CD14-positive monocyte (primary cell): ENCODE results near the gene FGF14. TPM values are rescaled to one million over a fixed set of nuclear protein-coding genes. Genes with fewer than 3 reads are reported as not detected.
A peak's percentile ranks its signal among the peaks of the same experiment; 100 is the strongest.

ENCODE experiments used
- DNase-seq, 3 donors: peaks; one replicate each; pipeline ENCODE4 v3.0.0-alpha.2; 2011 to 2022
- H2AFZ ChIP-seq: 2 replicates; pipeline ENCODE4 v1.6.0; 2012; ENCODE audit warnings: mild to moderate bottlenecking, low read depth, low read length, inconsistent platforms; ENCODE audit not compliant: insufficient read depth, poor library complexity, severe bottlenecking
- H3K27ac ChIP-seq, 2 donors: 1 replicate in 1 of 2; 2 replicates in 1 of 2; pipeline ENCODE4 v1.5.1; 2012 to 2013; ENCODE audit warnings: low read length in 2 of 2, control low read depth in 1 of 2, inconsistent platforms in 1 of 2, low read depth in 1 of 2, mild to moderate bottlenecking in 1 of 2
- H3K27me3 ChIP-seq, 2 donors: one replicate each; pipeline versions ENCODE4 v1.6.0 to v1.6.1; 2011 to 2013; ENCODE audit warnings: low read length in 2 of 2; ENCODE audit not compliant: control insufficient read depth in 2 of 2, insufficient read depth in 2 of 2
- H3K36me3 ChIP-seq, 2 donors: replicated peaks in 1 of 2; 1 replicate in 1 of 2; 2 replicates in 1 of 2; pipeline versions ENCODE4 v1.5.1 to v1.6.1; 2012 to 2013; ENCODE audit warnings: low read length in 2 of 2, control low read depth in 1 of 2, inconsistent platforms in 1 of 2, mild to moderate bottlenecking in 1 of 2; ENCODE audit not compliant: insufficient read depth in 2 of 2, control insufficient read depth in 1 of 2
- H3K4me1 ChIP-seq, 2 donors: 1 replicate in 1 of 2; 2 replicates in 1 of 2; pipeline versions ENCODE4 v1.5.1 to v1.6.1; 2012 to 2013; ENCODE audit warnings: low read length in 2 of 2, control low read depth in 1 of 2, inconsistent platforms in 1 of 2, mild to moderate bottlenecking in 1 of 2, moderate library complexity in 1 of 2; ENCODE audit not compliant: insufficient read depth in 2 of 2, control insufficient read depth in 1 of 2
- H3K4me2 ChIP-seq: replicated peaks from 2 replicates; pipeline ENCODE3; 2012; ENCODE audit warnings: low read length, moderate library complexity, mild to moderate bottlenecking; ENCODE audit not compliant: poor library complexity, severe bottlenecking; ENCODE audit errors: extremely low read depth
- H3K4me3 ChIP-seq, 3 experiments: fragments of 200-600 bp in 1 of 3; sonication (generic) in 1 of 3; replicated peaks in 1 of 3; 1 replicate in 2 of 3; 2 replicates in 1 of 3; pipeline ENCODE4 v1.5.1; 2011 to 2013; ENCODE audit warnings: low read length in 3 of 3, mild to moderate bottlenecking in 3 of 3, control low read depth in 2 of 3, low read depth in 2 of 3, inconsistent platforms in 1 of 3, moderate library complexity in 1 of 3
- H3K79me2 ChIP-seq: 2 replicates; pipeline ENCODE4 v1.6.0; 2012; ENCODE audit warnings: mild to moderate bottlenecking, control low read depth, inconsistent platforms, low read length, moderate library complexity; ENCODE audit not compliant: insufficient read depth
- H3K9ac ChIP-seq: 2 replicates; pipeline ENCODE4 v1.6.0; 2017; ENCODE audit warnings: low read length, mild to moderate bottlenecking; ENCODE audit not compliant: insufficient read depth, poor library complexity, severe bottlenecking
- H3K9me3 ChIP-seq, 2 donors: replicated peaks in 1 of 2; 1 replicate in 1 of 2; 2 replicates in 1 of 2; pipeline versions ENCODE4 v1.5.1 to v1.6.1; 2012 to 2013; ENCODE audit warnings: low read length in 2 of 2, control low read depth in 1 of 2; ENCODE audit not compliant: control insufficient read depth in 1 of 2, insufficient read depth in 1 of 2
- H4K20me1 ChIP-seq: 2 replicates; pipeline ENCODE4 v1.6.0; 2012; ENCODE audit warnings: mild to moderate bottlenecking, low read length, control low read depth, moderate library complexity; ENCODE audit not compliant: insufficient read depth
- H3K27ac Mint-ChIP-seq, 7 donors: one replicate each; pipeline ENCODE4 v1.8.0; 2020; ENCODE audit warnings: mild to moderate bottlenecking in 7 of 7, mixed read lengths in 7 of 7, moderate library complexity in 6 of 7, inconsistent platforms in 2 of 7
- H3K27me3 Mint-ChIP-seq, 3 donors: one replicate each; pipeline ENCODE4 v1.8.0; 2021 to 2022; ENCODE audit warnings: low read depth in 3 of 3, mild to moderate bottlenecking in 3 of 3, mixed read lengths in 3 of 3, moderate library complexity in 3 of 3, inconsistent platforms in 1 of 3
- H3K36me3 Mint-ChIP-seq, 2 donors: one replicate each; pipeline ENCODE4 v1.8.0; 2020; ENCODE audit warnings: mixed read lengths in 2 of 2, inconsistent platforms in 1 of 2, mild to moderate bottlenecking in 1 of 2
- H3K4me1 Mint-ChIP-seq: one replicate; pipeline ENCODE4 v1.8.0; 2020; ENCODE audit warnings: mild to moderate bottlenecking, mixed read lengths
- H3K4me3 Mint-ChIP-seq, 2 donors: one replicate each; pipeline ENCODE4 v1.8.0; 2020; ENCODE audit warnings: mild to moderate bottlenecking in 2 of 2, mixed read lengths in 2 of 2, moderate library complexity in 1 of 2
- H3K9me3 Mint-ChIP-seq, 7 donors: one replicate each; pipeline ENCODE4 v1.8.0; 2020 to 2022; ENCODE audit warnings: mixed read lengths in 7 of 7, mild to moderate bottlenecking in 6 of 7, moderate library complexity in 6 of 7, inconsistent platforms in 2 of 7
- WGBS: methylation state at CpG from one replicate; pipeline ENCODE4 v1.1.5; 2013; ENCODE audit warnings: missing lambda C conversion rate; ENCODE audit not compliant: insufficient coverage; 5-methylcytosine and 5-hydroxymethylcytosine counted together
- intact Hi-C, 2 donors: fragments of 100-400 bp; cut with micrococcal nuclease; formaldehyde crosslinking; loops; one replicate each; pipeline versions ENCODE4 v1.15.0 to v1.15.1; 2023
- polyA plus RNA-seq, 3 donors: library from polyadenylated mRNA; depleted of rRNA in 1 of 3; unstranded in 2 of 3; stranded (reverse) in 1 of 3; fragments of 300-500 nt in 2 of 3; fragments of >200 nt in 1 of 3; fragmentation: Illumina TruSeq in 2 of 3; gene quantifications; 1 replicate in 2 of 3; 2 replicates in 1 of 3; pipeline ENCODE4 v1.2.3, GENCODE V29; 2012 to 2021
- TF ChIP-seq, protein P1 (sequence below): fragments of 200-600 bp; IDR thresholded peaks from one replicate; pipeline ENCODE4 v1.8.0; 2022; ENCODE audit warnings: antibody characterized with exemption, mild to moderate bottlenecking

Gene FGF14
- polyA plus RNA-seq, 3 donors = not detected

DNA sequence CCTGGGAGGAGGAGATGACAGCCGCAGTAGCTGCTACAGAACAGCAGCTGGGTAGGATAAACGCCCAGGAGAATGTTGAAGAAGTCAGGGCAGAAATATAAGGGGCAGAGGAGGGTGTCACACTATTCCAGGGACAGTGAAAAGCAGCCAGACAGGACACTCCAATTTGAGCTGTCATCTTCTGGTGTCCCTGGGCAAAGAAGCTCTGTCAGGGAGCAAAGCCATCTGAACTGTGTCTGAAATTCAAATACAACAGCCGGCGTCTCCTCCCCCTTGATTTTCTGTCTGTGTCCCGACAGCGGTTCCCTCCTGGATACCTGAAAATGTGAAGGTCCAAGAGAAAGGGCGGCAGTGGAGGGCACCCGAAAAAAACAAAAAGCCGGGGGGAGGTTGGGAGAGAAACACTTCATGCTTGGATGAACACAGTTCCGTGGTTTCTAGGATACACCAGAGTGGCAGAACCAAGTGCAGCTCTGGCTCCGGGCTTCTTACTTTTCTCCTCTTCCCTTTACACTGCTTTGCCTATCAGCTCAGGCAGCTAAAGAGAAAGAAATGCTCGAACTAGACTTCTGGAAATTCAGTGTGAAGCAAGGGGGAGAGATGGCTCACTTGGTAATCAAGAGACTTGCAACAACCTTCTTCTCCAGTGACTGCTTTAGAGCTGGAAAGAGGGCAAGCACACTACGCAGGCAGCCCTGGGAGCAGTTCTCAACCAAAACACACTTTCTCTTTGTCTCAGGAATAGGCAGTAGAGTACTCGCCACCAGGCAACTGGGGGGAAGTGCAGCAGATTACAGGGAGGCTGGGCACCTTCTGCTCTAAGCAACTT lies 483.8 kb downstream of the FGF14 start:
- Histone ChIP-seq H3K27ac (no peak overlapping the region), H4K20me1 (no peaks in the 10 kb centered on the region), H3K4me3 (no peak overlapping the region), H3K4me1 (no peaks in the 10 kb centered on the region), H2AFZ (no peak overlapping the region), H3K79me2 (no peaks in the 10 kb centered on the region), H3K4me2 (no peak overlapping the region), H3K9ac (no peak overlapping the region), H3K36me3 (no peaks in the 10 kb centered on the region), H3K9me3 (peaks cover 0 to 13% of the 10 kb centered on the region in 2 donors), H3K27me3 (peaks cover 37 to 62% of the 10 kb centered on the region in 2 donors)
- H3K27ac Mint-ChIP-seq = peak overlapping the region in 2 of 7 donors; percentile 5 to 20
- intact Hi-C loops = no loop called here
- TF ChIP-seq, protein P1, sequence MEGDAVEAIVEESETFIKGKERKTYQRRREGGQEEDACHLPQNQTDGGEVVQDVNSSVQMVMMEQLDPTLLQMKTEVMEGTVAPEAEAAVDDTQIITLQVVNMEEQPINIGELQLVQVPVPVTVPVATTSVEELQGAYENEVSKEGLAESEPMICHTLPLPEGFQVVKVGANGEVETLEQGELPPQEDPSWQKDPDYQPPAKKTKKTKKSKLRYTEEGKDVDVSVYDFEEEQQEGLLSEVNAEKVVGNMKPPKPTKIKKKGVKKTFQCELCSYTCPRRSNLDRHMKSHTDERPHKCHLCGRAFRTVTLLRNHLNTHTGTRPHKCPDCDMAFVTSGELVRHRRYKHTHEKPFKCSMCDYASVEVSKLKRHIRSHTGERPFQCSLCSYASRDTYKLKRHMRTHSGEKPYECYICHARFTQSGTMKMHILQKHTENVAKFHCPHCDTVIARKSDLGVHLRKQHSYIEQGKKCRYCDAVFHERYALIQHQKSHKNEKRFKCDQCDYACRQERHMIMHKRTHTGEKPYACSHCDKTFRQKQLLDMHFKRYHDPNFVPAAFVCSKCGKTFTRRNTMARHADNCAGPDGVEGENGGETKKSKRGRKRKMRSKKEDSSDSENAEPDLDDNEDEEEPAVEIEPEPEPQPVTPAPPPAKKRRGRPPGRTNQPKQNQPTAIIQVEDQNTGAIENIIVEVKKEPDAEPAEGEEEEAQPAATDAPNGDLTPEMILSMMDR = no peak
- H3K36me3 Mint-ChIP-seq = no peaks in the 10 kb centered on the region
- WGBS = 19% methylated on average over 11 of the region's 14 CpGs
- peaks cover 44 to 53% (median 49%) of the 10 kb centered on the region in 3 donors for H3K27me3 Mint-ChIP-seq
- no peak for DNase-seq
- H3K4me1 Mint-ChIP-seq = no peaks in the 10 kb centered on the region
- peaks cover 0 to 9% (median 1%) of the 10 kb centered on the region in 7 donors for H3K9me3 Mint-ChIP-seq
- peak overlapping the region in 1 of 2 donors; percentile 23 for H3K4me3 Mint-ChIP-seq

DNA sequence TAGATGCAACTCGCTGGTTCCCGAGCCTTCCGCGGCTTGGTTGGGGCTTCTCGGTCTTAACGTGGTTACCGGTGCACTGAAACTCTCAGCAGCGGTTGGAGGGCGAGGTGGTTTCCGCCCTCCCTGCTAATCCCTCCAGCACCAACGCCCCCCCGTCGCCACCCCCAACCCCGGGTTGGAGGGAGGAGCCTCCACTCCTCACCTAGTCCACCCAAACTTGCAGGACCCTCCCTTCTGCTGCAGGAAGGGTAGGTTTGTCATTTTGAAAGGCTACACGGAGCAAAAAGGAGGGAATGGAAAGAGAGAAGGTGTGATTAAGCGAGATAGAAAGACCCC lies 484.4 kb downstream of the FGF14 start:
- no peak overlapping the region for H2AFZ ChIP-seq
- DNase-seq = no peak
- H3K27ac ChIP-seq = no peak overlapping the region
- no peaks in the 10 kb centered on the region for H3K36me3 ChIP-seq
- H3K9ac ChIP-seq = no peak overlapping the region
- Mint-ChIP-seq H3K36me3 (no peaks in the 10 kb centered on the region), H3K27ac (peak overlapping the region in 1 of 7 donors; percentile 20), H3K4me3 (peak overlapping the region in 1 of 2 donors; percentile 47), H3K4me1 (no peaks in the 10 kb centered on the region), H3K9me3 (peaks cover 0 to 9% (median 1%) of the 10 kb centered on the region in 7 donors), H3K27me3 (peaks cover 44 to 54% (median 49%) of the 10 kb centered on the region in 3 donors)
- intact Hi-C loops = no loop called here
- no peaks in the 10 kb centered on the region for H3K4me1 ChIP-seq
- no peak overlapping the region for H3K4me3 ChIP-seq
- TF ChIP-seq, protein P1 = no peak
- 2% methylated on average over 7 of the region's 16 CpGs for WGBS
- H3K9me3 ChIP-seq = peaks cover 0 to 13% of the 10 kb centered on the region in 2 donors
- peaks cover 37 to 62% of the 10 kb centered on the region in 2 donors for H3K27me3 ChIP-seq
- no peaks in the 10 kb centered on the region for H3K79me2 ChIP-seq
- H3K4me2 ChIP-seq = no peak overlapping the region
- H4K20me1 ChIP-seq = no peaks in the 10 kb centered on the region
